CD14-positive monocyte (primary cell): Measurements from ENCODE around the gene ATP1B1. TPM values are rescaled to one million over a fixed set of nuclear protein-coding genes. Genes with fewer than 3 reads are reported as not detected.

ENCODE experiments used
- DNase-seq, 3 donors: peaks; one replicate each; pipeline ENCODE4 v3.0.0-alpha.2; 2011 to 2022
- H2AFZ ChIP-seq: 2 replicates; pipeline ENCODE4 v1.6.0; 2012; ENCODE audit warnings: mild to moderate bottlenecking, low read depth, low read length, inconsistent platforms; ENCODE audit not compliant: insufficient read depth, poor library complexity, severe bottlenecking
- H3K27ac ChIP-seq, 2 donors: 1 replicate in 1 of 2; 2 replicates in 1 of 2; pipeline ENCODE4 v1.5.1; 2012 to 2013; ENCODE audit warnings: low read length in 2 of 2, control low read depth in 1 of 2, inconsistent platforms in 1 of 2, low read depth in 1 of 2, mild to moderate bottlenecking in 1 of 2
- H3K27me3 ChIP-seq, 2 donors: one replicate each; pipeline versions ENCODE4 v1.6.0 to v1.6.1; 2011 to 2013; ENCODE audit warnings: low read length in 2 of 2; ENCODE audit not compliant: control insufficient read depth in 2 of 2, insufficient read depth in 2 of 2
- H3K36me3 ChIP-seq, 2 donors: replicated peaks in 1 of 2; 1 replicate in 1 of 2; 2 replicates in 1 of 2; pipeline versions ENCODE4 v1.5.1 to v1.6.1; 2012 to 2013; ENCODE audit warnings: low read length in 2 of 2, control low read depth in 1 of 2, inconsistent platforms in 1 of 2, mild to moderate bottlenecking in 1 of 2; ENCODE audit not compliant: insufficient read depth in 2 of 2, control insufficient read depth in 1 of 2
- H3K4me1 ChIP-seq, 2 donors: 1 replicate in 1 of 2; 2 replicates in 1 of 2; pipeline versions ENCODE4 v1.5.1 to v1.6.1; 2012 to 2013; ENCODE audit warnings: low read length in 2 of 2, control low read depth in 1 of 2, inconsistent platforms in 1 of 2, mild to moderate bottlenecking in 1 of 2, moderate library complexity in 1 of 2; ENCODE audit not compliant: insufficient read depth in 2 of 2, control insufficient read depth in 1 of 2
- H3K4me2 ChIP-seq: replicated peaks from 2 replicates; pipeline ENCODE3; 2012; ENCODE audit warnings: low read length, moderate library complexity, mild to moderate bottlenecking; ENCODE audit not compliant: poor library complexity, severe bottlenecking; ENCODE audit errors: extremely low read depth
- H3K4me3 ChIP-seq, 3 experiments: fragments of 200-600 bp in 1 of 3; sonication (generic) in 1 of 3; replicated peaks in 1 of 3; 1 replicate in 2 of 3; 2 replicates in 1 of 3; pipeline ENCODE4 v1.5.1; 2011 to 2013; ENCODE audit warnings: low read length in 3 of 3, mild to moderate bottlenecking in 3 of 3, control low read depth in 2 of 3, low read depth in 2 of 3, inconsistent platforms in 1 of 3, moderate library complexity in 1 of 3
- H3K79me2 ChIP-seq: 2 replicates; pipeline ENCODE4 v1.6.0; 2012; ENCODE audit warnings: mild to moderate bottlenecking, control low read depth, inconsistent platforms, low read length, moderate library complexity; ENCODE audit not compliant: insufficient read depth
- H3K9ac ChIP-seq: 2 replicates; pipeline ENCODE4 v1.6.0; 2017; ENCODE audit warnings: low read length, mild to moderate bottlenecking; ENCODE audit not compliant: insufficient read depth, poor library complexity, severe bottlenecking
- H3K9me3 ChIP-seq, 2 donors: replicated peaks in 1 of 2; 1 replicate in 1 of 2; 2 replicates in 1 of 2; pipeline versions ENCODE4 v1.5.1 to v1.6.1; 2012 to 2013; ENCODE audit warnings: low read length in 2 of 2, control low read depth in 1 of 2; ENCODE audit not compliant: control insufficient read depth in 1 of 2, insufficient read depth in 1 of 2
- H4K20me1 ChIP-seq: 2 replicates; pipeline ENCODE4 v1.6.0; 2012; ENCODE audit warnings: mild to moderate bottlenecking, low read length, control low read depth, moderate library complexity; ENCODE audit not compliant: insufficient read depth
- H3K27ac Mint-ChIP-seq, 7 donors: one replicate each; pipeline ENCODE4 v1.8.0; 2020; ENCODE audit warnings: mild to moderate bottlenecking in 7 of 7, mixed read lengths in 7 of 7, moderate library complexity in 6 of 7, inconsistent platforms in 2 of 7
- H3K27me3 Mint-ChIP-seq, 3 donors: one replicate each; pipeline ENCODE4 v1.8.0; 2021 to 2022; ENCODE audit warnings: low read depth in 3 of 3, mild to moderate bottlenecking in 3 of 3, mixed read lengths in 3 of 3, moderate library complexity in 3 of 3, inconsistent platforms in 1 of 3
- H3K36me3 Mint-ChIP-seq, 2 donors: one replicate each; pipeline ENCODE4 v1.8.0; 2020; ENCODE audit warnings: mixed read lengths in 2 of 2, inconsistent platforms in 1 of 2, mild to moderate bottlenecking in 1 of 2
- H3K4me1 Mint-ChIP-seq: one replicate; pipeline ENCODE4 v1.8.0; 2020; ENCODE audit warnings: mild to moderate bottlenecking, mixed read lengths
- H3K4me3 Mint-ChIP-seq, 2 donors: one replicate each; pipeline ENCODE4 v1.8.0; 2020; ENCODE audit warnings: mild to moderate bottlenecking in 2 of 2, mixed read lengths in 2 of 2, moderate library complexity in 1 of 2
- H3K9me3 Mint-ChIP-seq, 7 donors: one replicate each; pipeline ENCODE4 v1.8.0; 2020 to 2022; ENCODE audit warnings: mixed read lengths in 7 of 7, mild to moderate bottlenecking in 6 of 7, moderate library complexity in 6 of 7, inconsistent platforms in 2 of 7
- WGBS: methylation state at CpG from one replicate; pipeline ENCODE4 v1.1.5; 2013; ENCODE audit warnings: missing lambda C conversion rate; ENCODE audit not compliant: insufficient coverage; 5-methylcytosine and 5-hydroxymethylcytosine counted together
- intact Hi-C, 2 donors: fragments of 100-400 bp; cut with micrococcal nuclease; formaldehyde crosslinking; loops; one replicate each; pipeline versions ENCODE4 v1.15.0 to v1.15.1; 2023
- polyA plus RNA-seq, 3 donors: library from polyadenylated mRNA; depleted of rRNA in 1 of 3; unstranded in 2 of 3; stranded (reverse) in 1 of 3; fragments of 300-500 nt in 2 of 3; fragments of >200 nt in 1 of 3; fragmentation: Illumina TruSeq in 2 of 3; gene quantifications; 1 replicate in 2 of 3; 2 replicates in 1 of 3; pipeline ENCODE4 v1.2.3, GENCODE V29; 2012 to 2021
- TF ChIP-seq, protein P1 (sequence below): fragments of 200-600 bp; IDR thresholded peaks from one replicate; pipeline ENCODE4 v1.8.0; 2022; ENCODE audit warnings: antibody characterized with exemption, mild to moderate bottlenecking

The ATP1B1 gene
- polyA plus RNA-seq, 3 donors, result 0.63 to 5.1 (median 0.72) TPM

GRCh38 chr1:169160845-169161495, 54.5 kb downstream of the ATP1B1 start:
- H3K4me1 Mint-ChIP-seq, result no peaks in the 10 kb centered on the region
- no peak overlapping the region for H3K4me3 Mint-ChIP-seq
- Histone ChIP-seq H3K4me2 (no peak overlapping the region), H3K9me3 (no peaks in the 10 kb centered on the region), H3K36me3 (no peaks in the 10 kb centered on the region), H3K9ac (no peak overlapping the region), H3K27me3 (no peaks in the 10 kb centered on the region), H3K79me2 (no peaks in the 10 kb centered on the region), H3K27ac (no peak overlapping the region), H3K4me3 (no peak overlapping the region), H3K4me1 (peaks cover 10 to 11% of the 10 kb centered on the region in 2 donors), H2AFZ (no peak overlapping the region), H4K20me1 (no peaks in the 10 kb centered on the region)
- H3K9me3 Mint-ChIP-seq, result peaks cover 0 to 2% (median 0%) of the 10 kb centered on the region in 7 donors
- no peak overlapping the region for H3K27ac Mint-ChIP-seq
- H3K27me3 Mint-ChIP-seq, result no peaks in the 10 kb centered on the region
- no peaks in the 10 kb centered on the region for H3K36me3 Mint-ChIP-seq
- no peak for DNase-seq
- WGBS, result no CpG with 5 or more reads among the region's 3 CpGs
- intact Hi-C loops, result no loop called here
- TF ChIP-seq, protein P1, sequence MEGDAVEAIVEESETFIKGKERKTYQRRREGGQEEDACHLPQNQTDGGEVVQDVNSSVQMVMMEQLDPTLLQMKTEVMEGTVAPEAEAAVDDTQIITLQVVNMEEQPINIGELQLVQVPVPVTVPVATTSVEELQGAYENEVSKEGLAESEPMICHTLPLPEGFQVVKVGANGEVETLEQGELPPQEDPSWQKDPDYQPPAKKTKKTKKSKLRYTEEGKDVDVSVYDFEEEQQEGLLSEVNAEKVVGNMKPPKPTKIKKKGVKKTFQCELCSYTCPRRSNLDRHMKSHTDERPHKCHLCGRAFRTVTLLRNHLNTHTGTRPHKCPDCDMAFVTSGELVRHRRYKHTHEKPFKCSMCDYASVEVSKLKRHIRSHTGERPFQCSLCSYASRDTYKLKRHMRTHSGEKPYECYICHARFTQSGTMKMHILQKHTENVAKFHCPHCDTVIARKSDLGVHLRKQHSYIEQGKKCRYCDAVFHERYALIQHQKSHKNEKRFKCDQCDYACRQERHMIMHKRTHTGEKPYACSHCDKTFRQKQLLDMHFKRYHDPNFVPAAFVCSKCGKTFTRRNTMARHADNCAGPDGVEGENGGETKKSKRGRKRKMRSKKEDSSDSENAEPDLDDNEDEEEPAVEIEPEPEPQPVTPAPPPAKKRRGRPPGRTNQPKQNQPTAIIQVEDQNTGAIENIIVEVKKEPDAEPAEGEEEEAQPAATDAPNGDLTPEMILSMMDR, result no peak

- Histone ChIP-seq H3K79me2 (no peaks in the 10 kb centered on the region), H3K27me3 (no peaks in the 10 kb centered on the region), H3K4me1 (peaks cover 10 to 11% of the 10 kb centered on the region in 2 donors), H2AFZ (no peak overlapping the region), H3K27ac (no peak overlapping the region), H4K20me1 (no peaks in the 10 kb centered on the region), H3K9ac (no peak overlapping the region), H3K36me3 (no peaks in the 10 kb centered on the region), H3K4me2 (no peak overlapping the region), H3K9me3 (no peaks in the 10 kb centered on the region), H3K4me3 (no peak overlapping the region)
- intact Hi-C loops, result no loop called here
- TF ChIP-seq, protein P1, result no peak
- no peaks in the 10 kb centered on the region for H3K36me3 Mint-ChIP-seq
- H3K27ac Mint-ChIP-seq, result peak overlapping the region in 1 of 7 donors; percentile 58
- peaks cover 0 to 2% (median 0%) of the 10 kb centered on the region in 7 donors for H3K9me3 Mint-ChIP-seq
- H3K4me1 Mint-ChIP-seq, result no peaks in the 10 kb centered on the region
- 100% methylated on average over 1 of the region's 4 CpGs for WGBS
- peak; percentile 10 to 21 (median 21) for DNase-seq
- no peaks in the 10 kb centered on the region for H3K27me3 Mint-ChIP-seq
- no peak overlapping the region for H3K4me3 Mint-ChIP-seq
Measured at GRCh38 chr1:169161496-169162194, 55.2 kb downstream of the ATP1B1 start.
